ENCODE data around the gene JUP.

Gene JUP

GRCh38 chr17:41748275-41748674 lies 38.2 kb downstream of the JUP start:
- no peak for DNase-seq

- DNase-seq = no peak
These were observed 44.8 kb downstream of the JUP start for GRCh38 chr17:41741709-41742108.

- no peak for DNase-seq
These were observed 46.0 kb downstream of the JUP start for GRCh38 chr17:41740506-41740905.

GRCh38 chr17:41739661-41740352 lies 46.7 kb downstream of the JUP start:
- DNase-seq = no peak

DNA sequence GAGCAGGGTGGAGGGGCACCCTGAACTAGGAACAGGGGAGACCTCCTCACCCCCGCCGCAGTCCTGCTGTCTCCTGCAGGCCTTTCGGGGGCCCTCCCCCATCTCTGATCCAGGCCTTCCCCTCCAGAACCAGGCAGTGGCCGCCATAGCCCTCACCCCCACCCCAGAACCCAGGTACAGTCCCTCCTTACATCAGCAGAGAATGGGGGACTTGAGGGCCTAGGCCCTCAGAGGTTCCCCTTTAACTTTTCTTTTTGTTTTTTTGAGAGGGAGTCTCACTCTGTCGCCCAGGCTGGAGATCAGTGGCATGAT lies 47.8 kb downstream of the JUP start:
- DNase-seq = no peak

DNA sequence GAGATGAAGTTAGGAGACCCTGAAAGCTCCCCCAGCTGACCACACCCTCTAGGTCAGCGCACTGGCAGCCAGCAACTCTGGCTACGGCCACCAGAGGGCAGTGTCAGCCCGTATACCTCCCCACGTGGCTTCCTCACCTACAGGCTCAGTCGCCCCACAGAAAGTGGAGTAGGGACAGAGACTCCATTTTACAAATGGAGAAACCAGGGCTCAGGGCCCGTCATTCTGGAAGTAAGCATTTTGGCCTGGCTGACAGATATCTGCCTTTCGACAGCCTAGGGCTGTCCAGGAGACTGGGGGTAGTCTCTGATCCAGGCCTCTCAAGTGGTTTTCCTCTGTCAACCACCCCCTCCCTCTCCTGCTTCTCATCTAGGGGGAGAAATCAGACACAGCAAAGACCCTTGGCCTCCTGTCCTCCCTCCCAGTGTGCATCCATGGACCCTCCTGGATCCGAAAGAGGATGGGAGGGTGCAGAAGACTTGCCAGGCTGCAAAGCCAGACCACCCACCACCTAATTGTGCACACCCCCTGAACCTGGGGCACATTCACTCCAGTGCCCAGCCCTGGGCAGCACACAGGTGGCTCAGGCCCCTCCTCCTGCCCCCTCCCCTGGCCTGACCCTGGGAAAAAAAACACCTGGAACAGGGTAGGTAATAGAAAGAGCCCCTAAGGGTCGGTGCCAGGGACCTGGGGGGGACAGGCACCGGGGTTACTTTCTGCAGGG lies 48.3 kb downstream of the JUP start:
- DNase-seq = peak; percentile 87

DNA sequence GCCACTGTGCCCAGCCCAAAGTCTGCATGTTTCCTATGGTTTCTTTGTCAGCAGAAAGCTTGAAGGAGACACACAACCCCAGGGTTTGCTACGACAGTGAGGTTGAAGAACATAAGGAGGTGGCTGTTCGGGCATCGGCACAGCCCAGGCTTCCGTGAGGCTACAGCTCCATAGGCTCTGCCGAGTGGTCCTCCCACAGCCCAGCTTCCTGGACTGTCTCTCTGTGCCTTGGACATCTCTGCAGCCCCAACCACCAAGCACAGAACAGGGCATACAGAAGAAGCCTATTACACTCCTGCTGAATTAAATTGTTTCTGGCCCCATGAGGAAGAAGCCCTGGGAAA lies 48.9 kb downstream of the JUP start:
- no peak for DNase-seq

DNA sequence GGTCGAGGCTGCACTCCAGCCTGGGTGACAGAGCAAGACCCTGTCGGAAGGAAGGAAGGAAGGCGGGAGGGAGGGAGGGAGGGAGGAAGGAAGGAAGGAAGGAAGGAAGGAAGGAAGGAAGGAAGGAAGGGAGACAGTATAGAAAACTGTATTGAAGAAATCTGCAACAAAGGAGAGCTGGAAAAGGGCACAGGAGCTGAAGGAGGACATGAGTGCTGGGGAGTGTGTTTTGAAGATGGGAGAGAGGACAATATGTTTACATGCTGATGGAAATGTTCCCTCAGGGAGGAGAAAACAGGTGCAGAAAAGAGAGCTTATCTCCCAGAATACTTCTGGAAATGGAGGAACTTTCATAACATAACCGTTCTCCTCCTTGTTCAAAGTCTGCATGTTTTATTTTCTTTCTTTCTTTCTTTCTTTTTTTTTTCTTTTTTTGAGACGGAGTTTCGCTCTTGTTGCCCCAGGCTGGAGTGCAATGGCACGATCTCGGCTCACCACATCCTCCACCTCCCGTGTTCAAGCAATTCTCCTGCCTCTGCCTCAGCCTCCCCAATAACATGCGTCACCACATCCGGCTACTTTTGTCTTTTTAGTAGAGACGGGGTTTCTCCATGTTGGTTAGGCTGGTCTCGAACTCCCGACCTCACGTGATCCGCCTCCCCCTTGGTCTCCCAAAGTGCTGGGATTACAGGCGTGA lies 49.4 kb downstream of the JUP start:
- no peak for DNase-seq

- DNase-seq = no peak
These were observed 50.8 kb downstream of the JUP start for GRCh38 chr17:41735744-41736143.

DNA sequence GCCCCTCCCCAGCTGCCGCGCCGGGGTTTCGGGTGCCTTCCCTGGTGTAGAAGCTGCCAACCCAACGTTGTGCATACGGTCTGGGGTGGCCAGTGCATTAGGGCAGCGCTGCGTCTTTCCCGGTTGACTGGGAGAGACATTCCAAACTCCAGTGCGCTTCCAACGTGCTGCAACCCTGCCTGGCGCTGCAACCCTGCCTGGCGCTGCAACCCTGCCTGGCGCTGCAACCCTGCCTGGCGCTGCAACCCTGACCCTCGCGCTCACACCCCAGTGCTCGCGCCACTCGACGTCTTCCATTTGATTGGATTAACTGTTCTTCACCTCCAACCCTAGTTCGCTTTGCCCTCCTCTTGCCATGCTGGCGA lies 51.6 kb downstream of the JUP start:
- no peak for DNase-seq

GRCh38 chr17:41734139-41734948 lies 52.2 kb downstream of the JUP start, which contains the start of gene HAP1:
Gene HAP1 (minus strand): TSS chr17:41734643. CDS start chr17:41734634, 9 bp downstream.
- no peak for DNase-seq

- DNase-seq = no peak
These were observed 53.0 kb downstream of the JUP start for GRCh38 chr17:41733348-41734138.

DNA sequence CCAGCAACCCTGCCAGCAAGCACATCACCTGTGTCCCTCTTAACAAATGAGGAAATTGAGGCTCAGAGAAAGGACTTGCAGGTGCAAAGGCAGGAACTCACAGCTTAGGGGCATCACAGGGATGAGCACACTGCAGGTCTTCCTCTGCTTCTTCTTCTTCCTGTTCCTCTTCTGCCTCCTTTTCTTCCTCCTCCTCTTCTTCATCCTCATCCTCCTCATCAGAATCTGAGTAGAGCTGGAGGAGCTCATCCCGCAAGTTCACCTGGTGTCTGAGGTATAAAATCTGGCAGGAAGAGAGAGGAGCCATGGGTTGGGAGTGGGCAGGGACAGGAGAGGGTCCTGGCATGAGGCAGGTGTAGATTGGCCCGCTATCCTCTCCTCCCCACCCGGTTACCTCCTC lies 54.7 kb downstream of the JUP start:
- DNase-seq = no peak

- no peak for DNase-seq
These were observed 56.0 kb downstream of the JUP start for GRCh38 chr17:41730479-41730878.

DNA sequence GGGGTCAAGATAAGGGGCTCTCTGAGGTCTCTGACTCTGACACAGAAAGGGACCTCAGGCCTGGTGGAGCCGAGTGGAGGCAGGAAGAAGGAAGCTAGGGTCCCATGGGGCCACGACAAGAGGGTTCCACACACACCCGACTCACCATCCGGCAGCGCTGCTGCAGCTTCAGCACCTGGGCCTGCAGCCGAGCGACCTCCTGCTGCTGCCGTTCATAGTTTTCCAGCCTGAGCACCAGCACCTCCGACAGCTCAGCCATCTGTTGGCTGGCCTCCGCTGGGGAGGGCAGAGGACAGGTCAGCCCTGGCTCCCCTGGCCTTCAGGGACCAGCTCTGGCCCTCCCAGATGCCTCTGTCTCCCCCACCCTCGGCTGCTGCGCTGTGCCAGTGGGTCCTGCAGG lies 58.5 kb downstream of the JUP start:
- DNase-seq = no peak

DNA sequence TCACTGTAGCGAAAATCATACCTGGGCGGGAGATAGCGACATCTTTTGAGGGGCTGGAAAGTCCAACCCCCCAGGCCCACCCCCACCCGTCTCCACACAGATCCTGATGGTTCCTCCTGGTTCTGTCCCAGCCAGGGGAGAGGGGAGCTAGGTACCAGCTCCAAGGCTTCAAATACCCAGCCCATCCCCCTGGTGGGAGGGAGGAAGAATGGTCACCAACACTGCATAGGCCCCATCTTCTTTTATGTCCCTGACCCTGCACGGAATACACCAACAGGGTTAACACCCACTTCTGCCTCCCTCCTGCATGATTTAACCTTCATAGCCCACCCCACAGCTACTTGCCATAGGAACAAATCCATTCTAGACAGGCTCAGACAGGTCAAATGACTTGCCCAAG lies 61.4 kb downstream of the JUP start:
- no peak for DNase-seq

- DNase-seq = no peak
These were observed 61.9 kb downstream of the JUP start for GRCh38 chr17:41724476-41725050.

DNA sequence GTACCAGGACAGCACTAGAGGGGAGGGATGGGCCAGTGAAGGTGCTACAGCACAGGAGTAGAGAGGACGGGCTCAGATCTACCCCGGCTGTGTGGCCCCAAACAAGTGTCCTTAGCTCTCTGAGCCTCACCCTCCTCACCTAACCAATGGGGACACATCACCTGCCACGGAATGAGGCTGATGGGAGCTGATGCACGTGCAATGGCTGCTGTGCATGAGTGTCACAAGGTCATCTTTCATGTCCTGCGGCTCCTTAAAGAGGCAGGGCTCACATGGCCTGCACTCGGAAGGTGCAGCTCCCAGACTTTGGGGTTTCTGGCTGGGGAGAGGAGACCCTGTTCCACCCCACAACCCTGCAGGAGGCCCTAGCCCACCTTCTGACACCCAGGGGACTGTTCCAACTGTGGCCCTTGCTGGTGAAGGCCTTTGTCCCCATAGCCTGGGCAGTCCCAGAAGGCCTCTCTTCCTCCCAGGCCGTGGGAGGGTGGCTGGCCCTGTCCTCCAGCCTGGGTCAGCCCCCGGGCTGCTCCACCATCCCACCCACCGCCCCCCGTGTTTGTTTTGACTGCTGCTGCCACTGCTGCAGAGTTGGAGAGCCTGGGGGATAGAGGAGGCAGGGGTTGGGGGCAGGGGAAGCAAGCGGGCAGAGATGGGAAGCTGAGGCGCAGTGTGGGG lies 62.6 kb downstream of the JUP start:
- no peak for DNase-seq

GRCh38 chr17:41722231-41722630 lies 64.3 kb downstream of the JUP start:
- DNase-seq = no peak

- no peak for DNase-seq
These were observed 68.2 kb downstream of the JUP start for GRCh38 chr17:41718287-41718645.

DNA sequence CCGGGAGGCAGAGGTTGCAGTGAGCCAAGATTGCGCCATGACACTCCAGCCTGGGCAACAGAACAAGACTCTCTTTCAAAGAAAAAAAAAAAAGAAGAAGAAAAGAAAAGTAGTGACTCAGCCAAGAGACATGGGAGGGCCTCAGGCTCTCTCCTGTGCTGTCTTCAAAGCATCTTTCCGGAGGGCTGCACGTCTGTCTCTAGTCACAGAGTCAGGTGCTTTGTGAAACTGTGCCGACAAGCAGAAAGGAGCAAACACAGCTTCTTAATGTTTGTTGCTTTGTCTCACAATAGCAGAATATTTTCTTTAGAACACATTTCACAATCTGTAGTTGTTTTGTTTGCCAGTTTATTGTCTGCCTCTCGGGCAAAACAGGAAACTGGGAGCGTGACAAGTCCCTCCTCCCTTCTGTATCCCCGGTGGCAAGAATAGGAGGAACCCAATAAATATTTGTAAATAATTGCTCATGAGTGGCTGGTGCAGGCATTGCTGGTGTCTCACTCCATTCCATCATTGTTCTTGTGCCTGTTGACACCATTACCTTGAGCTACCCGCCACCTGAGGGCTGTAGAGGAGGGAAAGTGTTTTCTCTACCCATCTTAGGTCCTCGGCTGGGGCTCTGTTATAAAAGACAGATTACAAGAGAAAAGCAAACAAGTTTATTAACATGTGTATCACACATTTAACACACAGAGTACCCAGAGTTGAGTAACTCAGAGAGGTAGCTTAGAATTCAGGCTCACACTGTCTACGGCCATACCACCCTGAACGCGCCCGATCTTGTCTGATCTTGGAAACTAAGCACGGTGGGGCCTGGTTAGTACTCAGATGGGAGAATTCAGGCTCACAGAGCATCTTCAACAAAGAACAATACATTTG lies 68.9 kb downstream of the JUP start:
- DNase-seq = no peak
